ENCODE data around the gene CYTH3. TPM values are rescaled to one million over a fixed set of nuclear protein-coding genes. Genes with fewer than 3 reads are reported as not detected.
A peak's percentile ranks its signal among the peaks of the same experiment; 100 is the strongest.

The CYTH3 gene
- total and polyA plus RNA-seq, 2 of the 8 experiments (the other 6 are each of a cell fraction or from before 2014, with no cell fraction given) = 10.3 to 11.9 TPM

GRCh38 chr7:6260291-6261187 is 11.9 kb downstream of the CYTH3 start:
- H3K14ac ChIP-seq (ENCODE audit: insufficient read length) = no peak overlapping the region
- no peaks in the 10 kb centered on the region for H3K27me3 ChIP-seq (replicated peaks in 1 of 4; ENCODE audit: control insufficient read depth in 3 of 4, extremely low read depth in 1 of 4, insufficient read depth in 3 of 4, low read length in 3 of 4)
- H2BK12ac ChIP-seq (ENCODE audit: low read depth, low read length) = peak overlapping the region; percentile 71; the same call in 1 of the 2 replicates
- no peak for FAIRE-seq
- H4K8ac ChIP-seq (ENCODE audit: extremely low read depth, insufficient read depth, low read length) = no peak overlapping the region
- H2BK120ac ChIP-seq (replicated peaks; ENCODE audit: low read depth, low read length) = no peak overlapping the region
- 0 out of 2 replicates have a peak, but pooled peaks cover 3% of the 10 kb centered on the region for H3K79me1 ChIP-seq (ENCODE audit: low read depth, low read length)
- H2BK15ac ChIP-seq (ENCODE audit: low read length) = no peak overlapping the region
- no peak overlapping the region for H3K4me2 ChIP-seq (ENCODE audit: insufficient read depth in 1 of 2, low read depth in 2 of 2, low read length in 2 of 2)
- H2BK5ac ChIP-seq (ENCODE audit: low read depth, low read length) = 0 out of 2 replicates have a peak overlapping the region, but pooled peaks have one; percentile 52
- H3K9ac ChIP-seq (replicated peaks in 1 of 4; ENCODE audit: extremely low read depth in 1 of 4, low read depth in 3 of 4, low read length in 3 of 4) = no peak overlapping the region
- H3K56ac ChIP-seq (replicated peaks; ENCODE audit: insufficient read length, low read depth, low read length) = no peak overlapping the region
- H3K4me1 ChIP-seq (replicated peaks in 1 of 4; ENCODE audit: control insufficient read depth in 3 of 4, insufficient read depth in 4 of 4, low read length in 3 of 4) = peaks cover 0 to 9% (median 2%) of the 10 kb centered on the region in 4 experiments; a peak in 3 of 7 replicates
- no peaks in the 10 kb centered on the region for H3K23me2 ChIP-seq (ENCODE audit: low read depth, low read length)
- H4K5ac ChIP-seq (ENCODE audit: insufficient read length, low read depth, low read length) = no peak overlapping the region
- H4K91ac ChIP-seq (replicated peaks; ENCODE audit: insufficient read length, low read length) = no peak overlapping the region
- H3K79me2 ChIP-seq (ENCODE audit: control insufficient read depth in 1 of 2, insufficient read depth in 2 of 2, low read length in 2 of 2) = peaks cover 0 to 24% of the 10 kb centered on the region in 2 experiments; a peak in 1 of 4 replicates
- H2AFZ ChIP-seq (ENCODE audit: low read length) = no peak overlapping the region
- no peaks in the 10 kb centered on the region for H3K9me3 ChIP-seq (ENCODE audit: insufficient read depth in 2 of 2, low read depth in 1 of 2, low read length in 1 of 2)
- peak in 1 of 2 experiments; percentile 39 for DNase-seq (ENCODE audit: low read depth in 1 of 2, low spot score in 2 of 2)
- H3K23ac ChIP-seq (ENCODE audit: insufficient read length) = no peak overlapping the region
- 86% methylated on average over 5 of the region's 6 CpGs; no CpG with 5 or more reads in 1 of the 2 experiments for WGBS, 2 experiments (ENCODE audit: extremely low coverage in 1 of 2, insufficient coverage in 1 of 2, insufficient read length in 1 of 2, insufficient replicate concordance in 2 of 2, low coverage in 1 of 2, low lambda C conversion rate in 2 of 2, missing lambda C conversion rate in 1 of 2)
- H2BK20ac ChIP-seq (ENCODE audit: low read length) = no peak overlapping the region
- H3K4me3 ChIP-seq (ENCODE audit: extremely low read depth in 1 of 4, insufficient read depth in 2 of 4, low read depth in 3 of 4, low read length in 4 of 4) = no peak overlapping the region
- no peaks in the 10 kb centered on the region for H3K36me3 ChIP-seq (ENCODE audit: control insufficient read depth in 2 of 4, insufficient read depth in 4 of 4, low read length in 3 of 4)
- H3K18ac ChIP-seq (ENCODE audit: extremely low read depth, low read length) = no peak overlapping the region; the same call in 1 of the 2 replicates
- H3K4ac ChIP-seq (replicated peaks; ENCODE audit: insufficient read length, low read depth, low read length) = no peak overlapping the region
- CTCF ChIA-PET (ENCODE audit: partially characterized antibody) = interaction anchor here (0.7 to 1.2 kb wide), 8 partner anchors 11 to 100 kb away, joined by 3 to 6 read pairs (median 4); no protein-coding TSS in a partner anchor
- no peak overlapping the region for H3K27ac ChIP-seq (ENCODE audit: low read depth, low read length)
- H2AK5ac ChIP-seq (ENCODE audit: low read depth, low read length) = 0 out of 2 replicates have a peak overlapping the region, but pooled peaks have one; percentile 1
- H4K20me1 ChIP-seq (replicated peaks in 1 of 2; ENCODE audit: control insufficient read depth in 1 of 2, insufficient read depth in 2 of 2, low read length in 2 of 2) = peaks cover 0 to 2% of the 10 kb centered on the region in 2 experiments
- POLR2A ChIA-PET (ENCODE audit: partially characterized antibody) = interaction anchor here (1.1 kb wide), 1 partner anchor 10 kb away, joined by 3 read pairs; no protein-coding TSS in a partner anchor
- TF ChIP-seq HDAC2 (IDR thresholded peaks at IDR 0.05; ENCODE audit: borderline replicate concordance in 1 of 2, low read depth in 2 of 2, low read length in 2 of 2) = no peak

All from H1 (cell line).